GM12878 (cell line): ENCODE measurements around the gene RAET1E. TPM values are rescaled to one million over a fixed set of nuclear protein-coding genes. Genes with fewer than 3 reads are reported as not detected.

Experiments
- ATAC-seq: fragments of 200-7000 bp; cut with Tn5 transposase; 3 replicates; pipeline ENCODE4 v1.9.1; 2020; ENCODE audit warnings: mild to moderate bottlenecking, moderate library complexity
- BruUV-seq: library from RNA; stranded (reverse); fragments of 400-500 nt; replicated peaks from 2 replicates; lab custom pipeline; 2021; lab: Mats Ljungman, UMichigan
- CTCF ChIA-PET: fragments of 300-600 bp; sonication (Branson Sonifier 250); formaldehyde crosslinking; extraction: SDS; loops from one replicate; lab custom pipeline; 2021; ENCODE audit warnings: inconsistent platforms; lab: Yijun Ruan, JAX
- POLR2A ChIA-PET: fragments of 350-600 bp; formaldehyde crosslinking; extraction: SDS; loops from one replicate; lab custom pipeline; 2021; ENCODE audit warnings: inconsistent platforms; lab: Charles Lee
- RAD21 ChIA-PET: fragments of 300-600 bp; sonication (Branson Sonifier 250); formaldehyde crosslinking; loops from one replicate; lab custom pipeline; 2023; ENCODE audit warnings: antibody characterized with exemption; ENCODE audit not compliant: unreplicated experiment; lab: Charles Lee
- SMC1A ChIA-PET: fragments of 300-600 bp; sonication (Branson Sonifier 250); formaldehyde crosslinking; loops from one replicate; lab custom pipeline; 2023; ENCODE audit not compliant: unreplicated experiment, uncharacterized antibody; lab: Charles Lee
- DNase-seq: peaks from one replicate; pipeline ENCODE4 v3.0.0-alpha.2; 2011; ENCODE audit warnings: low read depth, low spot score
- FAIRE-seq: peaks from 3 replicates; lab custom pipeline; 2011; peaks lifted over from hg19 to GRCh38; lab: Jason Lieb, UNC
- H2AFZ ChIP-seq: 2 replicates; pipeline ENCODE4 v1.6.0; 2011; ENCODE audit warnings: low read depth, low read length, control low read depth; ENCODE audit not compliant: control insufficient read depth
- H3K27ac ChIP-seq: 2 replicates; pipeline ENCODE4 v1.5.1; 2011; ENCODE audit warnings: control low read depth; ENCODE audit not compliant: control insufficient read depth, insufficient read depth
- H3K27me3 ChIP-seq, 2 experiments: replicated peaks in 1 of 2; 2 replicates each; pipeline versions ENCODE4 v1.6.0 to v1.6.1; 2011; ENCODE audit warnings: low read length in 1 of 2; ENCODE audit not compliant: control insufficient read depth in 2 of 2, insufficient read depth in 2 of 2
- H3K36me3 ChIP-seq, 2 experiments: 2 replicates each; pipeline ENCODE4 v1.5.1; 2011; ENCODE audit warnings: low read length in 1 of 2; ENCODE audit not compliant: control insufficient read depth in 2 of 2, insufficient read depth in 2 of 2
- H3K4me1 ChIP-seq: 2 replicates; pipeline ENCODE4 v1.6.1; 2011; ENCODE audit warnings: mild to moderate bottlenecking, low read length, moderate library complexity, mixed read lengths; ENCODE audit not compliant: control insufficient read depth, insufficient read depth
- H3K4me2 ChIP-seq: 2 replicates; pipeline ENCODE4 v1.6.0; 2011; ENCODE audit warnings: control low read depth; ENCODE audit not compliant: control insufficient read depth, insufficient read depth
- H3K4me3 ChIP-seq: fragments of 200-600 bp; sonication (generic); 2 replicates; pipeline ENCODE4 v1.5.1; 2016
- H3K79me2 ChIP-seq: 2 replicates; pipeline ENCODE4 v1.6.0; 2011; ENCODE audit warnings: low read length; ENCODE audit not compliant: control insufficient read depth, insufficient read depth
- H3K9ac ChIP-seq: 2 replicates; pipeline ENCODE4 v1.8.0; 2011; ENCODE audit warnings: low read length, control low read depth, mixed read lengths; ENCODE audit not compliant: control insufficient read depth, insufficient read depth
- H3K9me3 ChIP-seq: replicated peaks from 3 replicates; pipeline ENCODE4 v1.5.1; 2011; ENCODE audit warnings: mild to moderate bottlenecking, low read length; ENCODE audit not compliant: control insufficient read depth, insufficient read depth
- H4K20me1 ChIP-seq: 2 replicates; pipeline ENCODE4 v1.6.0; 2011; ENCODE audit not compliant: control insufficient read depth, insufficient read depth
- ASH2L ChIP-seq: fragments of 300-600, 200-600 bp; sonication (generic); IDR thresholded peaks from 2 replicates; pipeline ENCODE4 v1.6.1; 2017; ENCODE audit warnings: low read depth, mild to moderate bottlenecking, borderline replicate concordance
- BCL11A ChIP-seq: IDR thresholded peaks from 2 replicates; pipeline ENCODE4 v1.6.1; 2011; ENCODE audit warnings: low read depth, low read length
- CREB1 ChIP-seq: IDR thresholded peaks from 2 replicates; pipeline ENCODE4 v1.6.1; 2012; ENCODE audit warnings: low read depth, mild to moderate bottlenecking, inconsistent platforms
- HDGF ChIP-seq: fragments of 450-650 bp; IDR thresholded peaks from 2 replicates; pipeline ENCODE4 v1.6.1; 2016; ENCODE audit warnings: antibody characterized with exemption
- MYC ChIP-seq: IDR thresholded peaks from 2 replicates; pipeline ENCODE4 v1.6.1; 2011; ENCODE audit warnings: mild to moderate bottlenecking, low read length, moderate library complexity, inconsistent platforms; ENCODE audit not compliant: insufficient read depth, insufficient replicate concordance, insufficient read length, severe bottlenecking
- NRF1 ChIP-seq: conservative IDR thresholded peaks from 2 replicates; pipeline ENCODE4 v1.6.1; 2011; ENCODE audit warnings: mild to moderate bottlenecking, low read depth, low read length, improper control_type of control experiment
- RAD51 ChIP-seq: fragments of 450-650 bp; IDR thresholded peaks from 2 replicates; pipeline ENCODE4 v1.6.1; 2016; ENCODE audit warnings: moderate library complexity, mild to moderate bottlenecking, inconsistent platforms
- RFX5 ChIP-seq: IDR thresholded peaks from 2 replicates; pipeline ENCODE4 v1.6.1; 2011; ENCODE audit warnings: low read depth, low read length, improper control_type of control experiment
- ZNF24 ChIP-seq: fragments of 450-650 bp; IDR thresholded peaks from 2 replicates; pipeline ENCODE4 v1.6.1; 2017; ENCODE audit warnings: antibody characterized with exemption, mild to moderate bottlenecking
- WGBS: methylation state at CpG from one replicate; pipeline ENCODE4 v1.1.6; 2016; ENCODE audit warnings: low lambda C conversion rate; ENCODE audit not compliant: insufficient replicate concordance, insufficient coverage; ENCODE audit errors: missing lambda C conversion rate; 5-methylcytosine and 5-hydroxymethylcytosine counted together
- in situ Hi-C: fragments of 300-500 bp; cut with MboI; formaldehyde crosslinking; loops from 9 replicates; pipeline ENCODE4 v1.14.3; 2018; ENCODE audit warnings: mixed read lengths
- intact Hi-C: fragments of 100-400 bp; cut with micrococcal nuclease; formaldehyde crosslinking; loops from one replicate; pipeline ENCODE4 v1.14.2; 2022; ENCODE audit not compliant: unreplicated experiment
- polyA plus RNA-seq, 11 experiments: library from polyadenylated mRNA; depleted of rRNA in 4 of 11; unstranded in 6 of 11; stranded (reverse) in 5 of 11; fragments of >200 nt; fragmentation: Nextera tagmentation in 4 of 11; fragmentation: Illumina TruSeq in 1 of 11; extraction: Ambion mirVana in 4 of 11; extraction: Trizol in 1 of 11; gene quantifications; 1 replicate in 1 of 11; 2 replicates in 10 of 11; pipeline versions ENCODE4 v1.2.1 to v1.2.3, GENCODE V29; 2011 to 2016; ENCODE audit warnings: inconsistent platforms in 2 of 11, missing spikeins in 2 of 11, low read depth in 1 of 11
- total RNA-seq, 4 experiments: library from RNA; depleted of rRNA in 3 of 4; stranded (reverse); fragments of >200 nt in 3 of 4; fragmentation: Illumina TruSeq in 1 of 4; extraction: Trizol in 1 of 4; gene quantifications; 2 replicates each; pipeline versions ENCODE4 v1.2.1 to v1.2.3, GENCODE V29; 2013 to 2021
- TF ChIP-seq, protein P1 (sequence below): IDR thresholded peaks from 2 replicates; pipeline ENCODE4 v1.6.1; 2012; ENCODE audit warnings: low read depth, low read length, improper control_type of control experiment
- TF ChIP-seq, protein P2 (sequence below): fragments of 450-650 bp; IDR thresholded peaks from 2 replicates; pipeline ENCODE4 v1.6.1; 2017; ENCODE audit warnings: mild to moderate bottlenecking, low read depth, inconsistent platforms; ENCODE audit not compliant: poor library complexity, severe bottlenecking
- TF ChIP-seq, protein P3 (sequence below): fragments of 450-650 bp; IDR thresholded peaks from 2 replicates; pipeline ENCODE4 v1.6.1; 2017; ENCODE audit warnings: borderline replicate concordance
- TF ChIP-seq, protein P4 (sequence below): IDR thresholded peaks from 2 replicates; pipeline ENCODE4 v1.6.1; 2012; ENCODE audit warnings: low read depth, low read length, improper control_type of control experiment
- TF ChIP-seq, protein P5 (sequence below): fragments of 450-650 bp; formaldehyde crosslinking; IDR thresholded peaks from 2 replicates; pipeline ENCODE4 v1.5.0; 2022; ENCODE audit warnings: mild to moderate bottlenecking, missing genetic modification characterization

Gene RAET1E
- total and polyA plus RNA-seq, 10 of the 15 experiments (the other 5 are each of a cell fraction or from before 2014, with no cell fraction given): not detected

DNA sequence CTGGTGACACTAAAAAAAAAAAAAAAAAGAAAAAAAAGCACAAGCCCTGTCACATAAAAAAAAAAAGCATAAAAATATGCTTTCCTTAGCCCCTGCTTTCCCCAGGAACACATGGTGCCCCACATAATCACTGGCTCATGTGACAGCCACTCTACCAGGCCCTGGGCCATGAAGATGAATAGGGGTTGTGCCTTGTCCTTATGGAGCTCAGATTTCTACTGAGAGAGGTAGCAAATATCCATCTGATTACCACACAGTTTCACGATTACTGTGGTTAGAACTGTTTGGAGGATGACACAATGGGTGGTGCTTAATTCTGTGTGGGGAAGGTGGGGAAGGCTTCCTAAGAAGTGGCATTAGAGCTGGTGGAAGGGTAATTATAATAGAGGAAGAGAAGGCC, 9.3 kb downstream of the RAET1E start:
- DNase-seq: no peak
- H4K20me1 ChIP-seq: no peaks in the 10 kb centered on the region
- H3K9me3 ChIP-seq: no peaks in the 10 kb centered on the region
- no peaks in the 10 kb centered on the region for H3K4me1 ChIP-seq
- no peak overlapping the region for H3K4me3 ChIP-seq
- SMC1A ChIA-PET: interaction anchor here (0.6 kb wide), 1 partner anchor 183 kb away, joined by 4 read pairs; no protein-coding TSS in a partner anchor
- H2AFZ ChIP-seq: no peak overlapping the region
- RAD21 ChIA-PET: no interaction called here
- H3K9ac ChIP-seq: no peak overlapping the region
- no peaks in the 10 kb centered on the region; a peak in 2 of 4 replicates for H3K27me3 ChIP-seq
- no peaks in the 10 kb centered on the region for H3K36me3 ChIP-seq
- no peak overlapping the region for H3K27ac ChIP-seq
- H3K4me2 ChIP-seq: no peak overlapping the region
- WGBS: 0% methylated on average over 1 of the region's 1 CpG
- in situ Hi-C loops: no loop called here
- POLR2A ChIA-PET: no interaction called here
- no TSS peak for BruUV-seq
- no peak for ATAC-seq
- no peaks in the 10 kb centered on the region for H3K79me2 ChIP-seq
- no peak for FAIRE-seq
- TF ChIP-seq, protein P1, sequence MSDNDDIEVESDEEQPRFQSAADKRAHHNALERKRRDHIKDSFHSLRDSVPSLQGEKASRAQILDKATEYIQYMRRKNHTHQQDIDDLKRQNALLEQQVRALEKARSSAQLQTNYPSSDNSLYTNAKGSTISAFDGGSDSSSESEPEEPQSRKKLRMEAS: no peak
- TF ChIP-seq BCL11A (no peak), RAD51 (no peak), MYC (no peak), RFX5 (no peak), ASH2L (no peak), HDGF (no peak), CREB1 (no peak), NRF1 (no peak), ZNF24 (no peak)
- TF ChIP-seq, protein P2, sequence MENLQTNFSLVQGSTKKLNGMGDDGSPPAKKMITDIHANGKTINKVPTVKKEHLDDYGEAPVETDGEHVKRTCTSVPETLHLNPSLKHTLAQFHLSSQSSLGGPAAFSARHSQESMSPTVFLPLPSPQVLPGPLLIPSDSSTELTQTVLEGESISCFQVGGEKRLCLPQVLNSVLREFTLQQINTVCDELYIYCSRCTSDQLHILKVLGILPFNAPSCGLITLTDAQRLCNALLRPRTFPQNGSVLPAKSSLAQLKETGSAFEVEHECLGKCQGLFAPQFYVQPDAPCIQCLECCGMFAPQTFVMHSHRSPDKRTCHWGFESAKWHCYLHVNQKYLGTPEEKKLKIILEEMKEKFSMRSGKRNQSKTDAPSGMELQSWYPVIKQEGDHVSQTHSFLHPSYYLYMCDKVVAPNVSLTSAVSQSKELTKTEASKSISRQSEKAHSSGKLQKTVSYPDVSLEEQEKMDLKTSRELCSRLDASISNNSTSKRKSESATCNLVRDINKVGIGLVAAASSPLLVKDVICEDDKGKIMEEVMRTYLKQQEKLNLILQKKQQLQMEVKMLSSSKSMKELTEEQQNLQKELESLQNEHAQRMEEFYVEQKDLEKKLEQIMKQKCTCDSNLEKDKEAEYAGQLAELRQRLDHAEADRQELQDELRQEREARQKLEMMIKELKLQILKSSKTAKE: no peak
- TF ChIP-seq, protein P3, sequence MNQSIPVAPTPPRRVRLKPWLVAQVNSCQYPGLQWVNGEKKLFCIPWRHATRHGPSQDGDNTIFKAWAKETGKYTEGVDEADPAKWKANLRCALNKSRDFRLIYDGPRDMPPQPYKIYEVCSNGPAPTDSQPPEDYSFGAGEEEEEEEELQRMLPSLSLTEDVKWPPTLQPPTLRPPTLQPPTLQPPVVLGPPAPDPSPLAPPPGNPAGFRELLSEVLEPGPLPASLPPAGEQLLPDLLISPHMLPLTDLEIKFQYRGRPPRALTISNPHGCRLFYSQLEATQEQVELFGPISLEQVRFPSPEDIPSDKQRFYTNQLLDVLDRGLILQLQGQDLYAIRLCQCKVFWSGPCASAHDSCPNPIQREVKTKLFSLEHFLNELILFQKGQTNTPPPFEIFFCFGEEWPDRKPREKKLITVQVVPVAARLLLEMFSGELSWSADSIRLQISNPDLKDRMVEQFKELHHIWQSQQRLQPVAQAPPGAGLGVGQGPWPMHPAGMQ: no peak
- TF ChIP-seq, protein P4, sequence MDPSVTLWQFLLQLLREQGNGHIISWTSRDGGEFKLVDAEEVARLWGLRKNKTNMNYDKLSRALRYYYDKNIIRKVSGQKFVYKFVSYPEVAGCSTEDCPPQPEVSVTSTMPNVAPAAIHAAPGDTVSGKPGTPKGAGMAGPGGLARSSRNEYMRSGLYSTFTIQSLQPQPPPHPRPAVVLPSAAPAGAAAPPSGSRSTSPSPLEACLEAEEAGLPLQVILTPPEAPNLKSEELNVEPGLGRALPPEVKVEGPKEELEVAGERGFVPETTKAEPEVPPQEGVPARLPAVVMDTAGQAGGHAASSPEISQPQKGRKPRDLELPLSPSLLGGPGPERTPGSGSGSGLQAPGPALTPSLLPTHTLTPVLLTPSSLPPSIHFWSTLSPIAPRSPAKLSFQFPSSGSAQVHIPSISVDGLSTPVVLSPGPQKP: no peak
- TF ChIP-seq, protein P5, sequence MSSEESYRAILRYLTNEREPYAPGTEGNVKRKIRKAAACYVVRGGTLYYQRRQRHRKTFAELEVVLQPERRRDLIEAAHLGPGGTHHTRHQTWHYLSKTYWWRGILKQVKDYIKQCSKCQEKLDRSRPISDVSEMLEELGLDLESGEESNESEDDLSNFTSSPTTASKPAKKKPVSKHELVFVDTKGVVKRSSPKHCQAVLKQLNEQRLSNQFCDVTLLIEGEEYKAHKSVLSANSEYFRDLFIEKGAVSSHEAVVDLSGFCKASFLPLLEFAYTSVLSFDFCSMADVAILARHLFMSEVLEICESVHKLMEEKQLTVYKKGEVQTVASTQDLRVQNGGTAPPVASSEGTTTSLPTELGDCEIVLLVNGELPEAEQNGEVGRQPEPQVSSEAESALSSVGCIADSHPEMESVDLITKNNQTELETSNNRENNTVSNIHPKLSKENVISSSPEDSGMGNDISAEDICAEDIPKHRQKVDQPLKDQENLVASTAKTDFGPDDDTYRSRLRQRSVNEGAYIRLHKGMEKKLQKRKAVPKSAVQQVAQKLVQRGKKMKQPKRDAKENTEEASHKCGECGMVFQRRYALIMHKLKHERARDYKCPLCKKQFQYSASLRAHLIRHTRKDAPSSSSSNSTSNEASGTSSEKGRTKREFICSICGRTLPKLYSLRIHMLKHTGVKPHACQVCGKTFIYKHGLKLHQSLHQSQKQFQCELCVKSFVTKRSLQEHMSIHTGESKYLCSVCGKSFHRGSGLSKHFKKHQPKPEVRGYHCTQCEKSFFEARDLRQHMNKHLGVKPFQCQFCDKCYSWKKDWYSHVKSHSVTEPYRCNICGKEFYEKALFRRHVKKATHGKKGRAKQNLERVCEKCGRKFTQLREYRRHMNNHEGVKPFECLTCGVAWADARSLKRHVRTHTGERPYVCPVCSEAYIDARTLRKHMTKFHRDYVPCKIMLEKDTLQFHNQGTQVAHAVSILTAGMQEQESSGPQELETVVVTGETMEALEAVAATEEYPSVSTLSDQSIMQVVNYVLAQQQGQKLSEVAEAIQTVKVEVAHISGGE (CRISPR knock-in tag): no peak
- TF ChIP-seq, all 136 proteins: peak for 0
- CTCF ChIA-PET: no interaction called here
- intact Hi-C loops: no loop called here
